CD4-positive, alpha-beta T cell treated with Interleukin-4 for 1 hour (primary cell): Measurements from ENCODE around the gene ZNF560.
"Not testable (repeated sequence)": the region's sequence is repeated elsewhere in the genome, so short reads cannot be mapped to it uniquely, and the experiment has no call there.

Experiments used
- DNase-seq, 2 donors: peaks; one replicate each; pipeline ENCODE4 v3.0.0-alpha.2; 2020 to 2022

The ZNF560 gene

GRCh38 chr19:9498183-9498902 lies at the start of gene ZNF560:
Gene ZNF560 (minus strand): TSS chr19:9498616. CDS start chr19:9475313, 23,303 bp downstream.
- DNase-seq: no peak

GRCh38 chr19:9547870-9548269 lies 49.5 kb upstream of the ZNF560 start:
- DNase-seq: no peak

- DNase-seq: not testable (repeated sequence)
These were observed 42.9 kb upstream of the ZNF560 start for GRCh38 chr19:9541281-9541680.

- DNase-seq: not testable (repeated sequence)
These were observed 41.5 kb upstream of the ZNF560 start for GRCh38 chr19:9539921-9540320.

GRCh38 chr19:9539201-9539600 lies 40.8 kb upstream of the ZNF560 start:
- DNase-seq: not testable (repeated sequence)

GRCh38 chr19:9538183-9539058 lies 40.0 kb upstream of the ZNF560 start, which contains the start of gene ZNF426:
Gene ZNF426 (minus strand): TSS chr19:9538645. CDS start chr19:9536232, 2,413 bp downstream.
- peak; percentile 87 to 89 for DNase-seq

- no peak for DNase-seq
These were observed 37.5 kb upstream of the ZNF560 start for GRCh38 chr19:9535934-9536333.

GRCh38 chr19:9531933-9532332 lies 33.5 kb upstream of the ZNF560 start:
- no peak for DNase-seq

GRCh38 chr19:9528757-9529336 lies 30.4 kb upstream of the ZNF560 start:
- DNase-seq: no peak

- no peak for DNase-seq
These were observed 25.6 kb upstream of the ZNF560 start for GRCh38 chr19:9523885-9524474.

GRCh38 chr19:9507285-9507684 lies 8.9 kb upstream of the ZNF560 start:
- DNase-seq: no peak

GRCh38 chr19:9500796-9501195 lies 2.4 kb upstream of the ZNF560 start:
- no peak for DNase-seq

GRCh38 chr19:9494096-9494495 lies 4.3 kb downstream of the ZNF560 start:
- DNase-seq: no peak

- DNase-seq: no peak
These were observed 11.4 kb downstream of the ZNF560 start for GRCh38 chr19:9487016-9487415.

GRCh38 chr19:9485140-9485539 lies 13.3 kb downstream of the ZNF560 start:
- no peak for DNase-seq

- no peak for DNase-seq
These were observed 23.4 kb downstream of the ZNF560 start for GRCh38 chr19:9474975-9475374.

- no peak for DNase-seq
These were observed 31.3 kb downstream of the ZNF560 start for GRCh38 chr19:9467161-9467560.

GRCh38 chr19:9461938-9462337 lies 36.5 kb downstream of the ZNF560 start:
- DNase-seq: no peak

GRCh38 chr19:9456018-9456689 lies 42.3 kb downstream of the ZNF560 start:
- DNase-seq: peak in 1 of 2 donors; percentile 9

GRCh38 chr19:9453953-9454352 lies 44.5 kb downstream of the ZNF560 start:
- no peak for DNase-seq

- DNase-seq: no peak
These were observed 53.4 kb downstream of the ZNF560 start for GRCh38 chr19:9445037-9445436.

GRCh38 chr19:9436358-9436757 lies 62.1 kb downstream of the ZNF560 start:
- no peak for DNase-seq
